Fibroblast of mammary gland (primary cell): Measurements from ENCODE around the gene ULK4.
A peak's percentile ranks its signal among the peaks of the same experiment; 100 is the strongest.

Experiments
- DNase-seq: peaks from one replicate; pipeline ENCODE4 v3.0.0-alpha.2; 2010; ENCODE audit warnings: low read depth
- H3K4me3 ChIP-seq: 2 replicates; pipeline ENCODE4 v1.5.1; 2011; ENCODE audit warnings: low read depth, mild to moderate bottlenecking, low read length, moderate library complexity; ENCODE audit not compliant: control insufficient read depth
- TF ChIP-seq, protein P1 (sequence below): conservative IDR thresholded peaks from 2 replicates; pipeline ENCODE4 v1.5.1; 2011; ENCODE audit warnings: low read depth, low read length, inconsistent platforms; ENCODE audit not compliant: control insufficient read depth, insufficient read depth

The ULK4 gene

DNA sequence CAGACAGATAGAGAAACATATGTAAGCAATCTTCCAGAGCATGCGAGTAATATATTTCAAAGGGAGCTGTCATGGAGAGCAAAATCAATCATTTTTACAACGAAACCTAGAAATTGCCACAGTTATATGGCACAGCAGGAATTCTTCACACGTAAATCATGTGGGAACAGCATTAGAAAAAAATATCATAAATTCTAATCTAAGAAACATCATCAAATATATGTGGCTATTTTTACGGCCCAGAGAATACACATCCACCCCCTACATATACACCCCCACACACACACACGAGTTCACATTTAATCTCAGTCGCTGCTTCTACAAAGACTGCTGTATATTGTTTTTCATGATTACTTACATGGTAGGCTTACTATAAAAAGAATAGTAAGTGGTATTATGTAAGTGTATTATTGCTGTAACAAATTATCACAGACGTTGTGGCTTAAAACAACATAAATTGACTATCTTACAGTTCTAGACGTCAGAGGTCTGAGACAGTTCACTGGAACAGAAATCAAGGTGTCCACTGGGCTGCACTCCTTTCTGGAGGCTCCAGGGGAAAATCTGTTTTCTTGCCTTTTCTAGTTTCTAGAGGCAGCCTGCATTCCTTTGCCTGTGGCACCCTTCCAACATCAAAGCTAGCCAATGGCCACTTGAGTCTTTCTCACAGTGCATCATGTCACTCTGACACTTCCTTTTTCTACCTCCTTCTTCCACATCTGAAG lies 363.3 kb downstream of the ULK4 start:
- no peak overlapping the region for H3K4me3 ChIP-seq
- peak; percentile 27 for DNase-seq
- TF ChIP-seq, protein P1, sequence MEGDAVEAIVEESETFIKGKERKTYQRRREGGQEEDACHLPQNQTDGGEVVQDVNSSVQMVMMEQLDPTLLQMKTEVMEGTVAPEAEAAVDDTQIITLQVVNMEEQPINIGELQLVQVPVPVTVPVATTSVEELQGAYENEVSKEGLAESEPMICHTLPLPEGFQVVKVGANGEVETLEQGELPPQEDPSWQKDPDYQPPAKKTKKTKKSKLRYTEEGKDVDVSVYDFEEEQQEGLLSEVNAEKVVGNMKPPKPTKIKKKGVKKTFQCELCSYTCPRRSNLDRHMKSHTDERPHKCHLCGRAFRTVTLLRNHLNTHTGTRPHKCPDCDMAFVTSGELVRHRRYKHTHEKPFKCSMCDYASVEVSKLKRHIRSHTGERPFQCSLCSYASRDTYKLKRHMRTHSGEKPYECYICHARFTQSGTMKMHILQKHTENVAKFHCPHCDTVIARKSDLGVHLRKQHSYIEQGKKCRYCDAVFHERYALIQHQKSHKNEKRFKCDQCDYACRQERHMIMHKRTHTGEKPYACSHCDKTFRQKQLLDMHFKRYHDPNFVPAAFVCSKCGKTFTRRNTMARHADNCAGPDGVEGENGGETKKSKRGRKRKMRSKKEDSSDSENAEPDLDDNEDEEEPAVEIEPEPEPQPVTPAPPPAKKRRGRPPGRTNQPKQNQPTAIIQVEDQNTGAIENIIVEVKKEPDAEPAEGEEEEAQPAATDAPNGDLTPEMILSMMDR = no peak

DNA sequence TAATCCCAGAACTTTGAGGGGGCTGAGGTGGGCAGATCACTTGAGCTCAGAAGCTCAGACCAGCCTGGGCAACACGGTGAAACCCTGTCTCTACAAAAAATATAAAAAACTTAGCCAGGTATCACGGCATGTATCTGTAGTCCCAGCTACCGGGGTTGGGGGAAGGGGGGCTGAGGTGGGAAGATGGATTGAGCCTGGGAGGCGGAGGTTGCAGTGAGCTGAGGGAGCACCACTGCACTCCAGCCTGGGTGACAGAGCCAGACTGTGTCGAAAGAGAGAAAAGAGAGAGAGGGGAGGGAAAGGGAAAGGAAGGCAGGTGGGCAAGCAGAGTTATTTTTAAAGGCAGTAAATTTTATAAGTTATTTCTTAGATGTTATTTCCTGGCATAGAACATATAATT lies 368.1 kb downstream of the ULK4 start:
- H3K4me3 ChIP-seq = no peak overlapping the region
- DNase-seq = no peak
- TF ChIP-seq, protein P1 = no peak

DNA sequence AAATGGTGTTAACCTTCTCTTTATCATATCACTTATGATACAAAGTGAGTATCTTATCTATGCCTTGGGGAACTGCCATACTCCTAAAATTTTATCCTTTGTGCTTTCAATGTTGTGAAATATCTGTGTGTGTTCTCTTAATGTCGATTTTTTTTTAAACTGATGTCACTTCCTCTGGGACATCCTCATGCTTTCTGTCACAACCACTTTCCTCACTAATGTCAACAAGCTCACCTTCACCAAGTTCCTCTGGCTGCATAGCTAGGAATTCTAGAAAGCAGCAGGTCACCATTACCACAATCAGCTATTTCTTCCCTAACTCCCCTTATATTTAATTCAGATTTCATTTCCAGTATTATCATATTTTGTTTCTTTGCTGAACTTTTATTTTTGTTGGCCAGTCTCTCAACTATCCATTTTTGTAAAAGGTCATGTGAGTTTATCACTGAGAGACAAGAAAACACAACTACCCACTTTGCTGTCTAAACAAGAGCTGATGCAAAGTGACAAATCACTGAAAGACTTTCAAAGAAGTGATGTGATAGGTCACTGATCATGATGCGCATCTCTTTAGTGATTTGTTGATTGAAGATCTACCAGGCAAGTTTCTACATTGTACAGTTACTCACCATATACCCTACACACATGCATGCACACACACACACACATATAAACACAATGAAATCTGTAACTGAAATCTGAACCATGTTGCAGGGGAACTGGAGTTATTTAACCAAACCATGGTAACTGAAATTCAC lies 369.0 kb downstream of the ULK4 start:
- no peak overlapping the region for H3K4me3 ChIP-seq
- TF ChIP-seq, protein P1 = no peak
- no peak for DNase-seq

DNA sequence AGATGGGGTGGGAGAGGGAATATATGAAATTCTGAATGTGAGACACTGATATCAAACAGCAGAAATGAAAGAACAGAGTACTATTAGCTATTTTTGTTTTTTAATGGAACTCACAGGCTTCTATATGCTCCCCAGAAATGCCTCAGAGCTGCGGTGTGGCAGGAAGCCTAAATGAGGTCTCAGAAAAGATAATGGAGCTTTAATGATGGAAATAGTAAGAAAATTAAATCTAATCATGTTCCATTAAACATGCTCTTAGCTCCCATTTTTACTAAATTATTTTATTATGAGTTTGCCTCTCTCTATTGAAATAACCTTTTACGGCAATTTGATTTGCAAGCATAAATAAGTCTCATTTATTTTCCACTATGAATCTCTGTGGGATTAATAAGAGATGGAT lies 378.9 kb downstream of the ULK4 start:
- H3K4me3 ChIP-seq = no peak overlapping the region
- TF ChIP-seq, protein P1 = no peak
- no peak for DNase-seq

DNA sequence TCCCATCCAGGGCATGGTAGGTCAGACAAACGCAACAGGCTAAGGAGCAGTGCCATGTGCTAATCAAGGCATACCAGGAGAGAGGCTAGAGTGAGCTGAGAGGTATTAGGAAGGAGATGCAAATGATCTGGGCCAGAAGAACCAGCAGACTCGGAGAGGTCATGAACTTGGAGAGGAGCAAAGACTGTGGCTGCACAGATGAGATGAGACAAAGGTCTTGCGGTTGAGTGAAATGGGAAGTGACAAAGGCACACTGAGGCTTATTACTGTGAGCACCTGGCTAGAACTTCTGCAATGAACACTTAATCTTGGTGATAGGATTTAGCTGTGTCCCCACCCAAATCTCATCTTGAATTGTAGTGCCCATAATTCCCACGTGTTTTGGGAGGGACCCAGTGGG lies 380.2 kb downstream of the ULK4 start:
- DNase-seq = no peak
- TF ChIP-seq, protein P1 = no peak
- H3K4me3 ChIP-seq = no peak overlapping the region

DNA sequence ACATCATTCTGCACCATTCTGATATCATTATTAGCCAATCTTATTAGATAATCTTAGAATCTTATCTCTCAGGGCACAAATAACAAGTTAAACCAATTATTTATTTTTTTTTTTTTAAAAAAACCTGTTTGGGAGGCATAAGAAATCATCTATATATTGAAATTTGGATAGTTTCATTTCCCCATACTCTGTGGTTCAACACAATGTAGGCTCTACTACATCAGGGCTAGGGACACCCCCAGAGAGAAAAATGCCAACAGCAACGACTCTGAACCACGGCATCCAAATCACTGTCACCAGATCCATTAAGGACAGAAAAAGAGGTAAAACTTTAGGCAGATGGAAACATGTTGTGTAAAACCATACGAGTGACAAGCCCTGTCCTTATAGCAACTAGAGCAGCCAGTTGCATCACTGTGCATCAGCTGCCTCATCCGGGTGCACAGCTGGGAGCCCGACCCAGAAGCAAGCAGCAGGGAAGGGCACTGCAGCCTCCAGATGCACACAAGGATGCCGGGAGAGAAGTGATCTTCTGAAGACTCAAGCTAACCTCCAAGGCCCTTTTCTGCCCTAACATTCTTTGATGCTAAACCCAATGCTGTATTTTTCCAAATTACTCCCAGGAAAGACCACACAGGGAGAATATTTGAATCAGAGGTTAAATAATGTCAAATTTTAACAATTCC lies 381.5 kb downstream of the ULK4 start:
- peak; percentile 5 for DNase-seq
- TF ChIP-seq, protein P1 = no peak
- no peak overlapping the region for H3K4me3 ChIP-seq
